NCI-H345 treated with DMSO at 0.1 percent for 48 hours (cell line): ENCODE measurements around the gene FRAT2.

Experiments
- DNase-seq: peaks from one replicate; lab custom pipeline; 2025; ENCODE audit not compliant: unreplicated experiment; lab: John Stamatoyannopoulos, UW

Gene FRAT2

DNA sequence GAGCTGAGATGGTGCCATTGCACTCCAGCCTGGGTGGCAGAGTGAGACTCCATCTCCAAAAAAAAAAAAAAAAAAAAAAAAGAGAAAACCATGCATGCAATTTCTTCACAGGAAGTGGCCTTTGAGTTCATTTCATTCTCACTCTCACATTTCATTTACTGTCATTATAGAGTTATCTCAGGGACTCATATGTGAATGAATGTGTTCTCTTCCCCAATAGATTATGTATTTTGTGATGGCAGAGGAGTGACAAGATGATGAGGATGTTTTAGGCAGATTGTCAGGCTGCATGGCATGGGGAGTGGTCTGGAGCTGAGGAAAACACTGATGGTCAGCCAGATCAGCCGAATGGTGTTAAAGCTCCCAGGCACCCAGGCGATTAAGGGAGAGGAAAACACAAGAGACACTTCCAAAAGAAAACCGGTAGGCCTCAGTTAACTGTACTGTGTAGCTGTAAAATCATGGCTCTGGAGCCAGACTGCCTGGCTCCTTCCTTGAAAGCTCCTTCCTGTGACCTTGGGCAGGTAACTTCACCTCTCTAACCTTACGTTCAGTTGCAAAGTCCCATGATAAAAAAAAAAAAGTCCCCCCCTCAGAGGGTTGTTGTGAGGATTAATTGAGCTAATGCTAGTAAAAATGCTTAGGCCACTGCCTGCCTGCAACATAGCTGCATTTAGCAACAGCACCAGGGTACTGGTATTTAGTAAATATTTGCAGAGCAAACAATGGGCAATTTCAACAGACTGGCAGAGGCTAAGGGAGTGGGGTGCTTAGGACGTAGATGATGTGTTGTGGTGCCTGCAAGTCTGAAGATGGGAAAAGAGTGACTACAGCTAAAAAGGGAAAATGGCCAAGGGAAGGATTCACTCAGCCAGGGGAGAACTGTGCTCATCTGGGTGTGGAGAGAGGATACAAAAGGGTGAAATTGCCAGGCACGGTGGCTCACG, 6.9 kb downstream of the FRAT2 start:
- DNase-seq: no peak

DNA sequence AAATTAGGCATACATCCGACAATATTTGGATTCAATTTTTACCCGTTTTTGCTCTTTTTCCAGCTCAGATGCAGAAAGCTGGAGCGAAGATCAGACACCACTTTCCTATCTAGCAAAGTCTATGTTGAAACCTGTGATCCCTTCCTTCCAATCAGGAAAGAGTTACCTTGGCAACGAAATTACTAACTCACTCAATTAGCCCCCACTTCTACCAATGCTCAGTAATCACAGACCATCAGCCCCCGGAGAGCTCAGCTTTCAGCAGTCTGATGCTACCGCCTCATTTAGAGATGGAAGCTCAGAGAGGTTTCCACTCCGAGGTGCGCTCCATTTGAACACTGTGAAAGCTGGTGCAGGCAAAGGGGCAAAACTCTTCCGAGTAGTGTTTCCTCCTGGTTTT, 8.8 kb downstream of the FRAT2 start:
- no peak for DNase-seq

DNA sequence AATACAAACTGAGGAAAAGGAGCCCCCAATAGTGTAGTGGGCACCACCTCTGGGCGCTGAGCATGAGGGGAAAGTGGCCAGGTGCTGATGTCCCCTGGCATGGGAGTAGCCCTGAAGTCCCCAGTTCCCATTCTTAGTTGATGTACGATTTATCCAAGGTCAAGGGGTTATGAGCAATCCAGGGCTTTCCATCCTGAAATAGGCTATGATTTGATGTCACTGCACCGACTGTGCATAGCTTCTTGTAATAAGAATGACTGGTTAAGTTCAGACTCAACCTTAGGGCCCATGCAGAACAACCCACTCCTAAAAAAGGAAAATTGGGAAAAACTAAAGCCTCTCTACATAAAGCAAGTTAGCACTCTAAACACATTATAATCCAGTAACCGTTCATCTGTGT, 11.0 kb downstream of the FRAT2 start:
- no peak for DNase-seq

DNA sequence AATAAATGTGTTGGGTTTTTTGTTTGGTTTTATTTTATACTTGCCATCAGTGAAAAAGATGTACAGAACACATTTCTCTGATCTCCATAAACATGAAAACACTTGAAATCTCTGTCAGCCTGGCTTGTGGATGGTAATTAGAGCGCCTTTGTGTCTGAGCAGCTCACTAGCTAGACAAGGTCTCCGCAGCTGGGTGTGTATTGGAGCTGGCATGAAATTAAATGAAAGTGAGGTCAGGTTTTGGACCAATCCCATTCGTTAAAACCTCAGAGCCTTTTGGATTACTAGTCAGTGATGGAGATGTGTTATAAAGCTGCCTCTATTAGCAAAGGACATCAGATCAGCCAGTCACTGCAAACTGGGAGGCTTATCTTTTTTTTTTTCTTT, 12.7 kb downstream of the FRAT2 start:
- no peak for DNase-seq

DNA sequence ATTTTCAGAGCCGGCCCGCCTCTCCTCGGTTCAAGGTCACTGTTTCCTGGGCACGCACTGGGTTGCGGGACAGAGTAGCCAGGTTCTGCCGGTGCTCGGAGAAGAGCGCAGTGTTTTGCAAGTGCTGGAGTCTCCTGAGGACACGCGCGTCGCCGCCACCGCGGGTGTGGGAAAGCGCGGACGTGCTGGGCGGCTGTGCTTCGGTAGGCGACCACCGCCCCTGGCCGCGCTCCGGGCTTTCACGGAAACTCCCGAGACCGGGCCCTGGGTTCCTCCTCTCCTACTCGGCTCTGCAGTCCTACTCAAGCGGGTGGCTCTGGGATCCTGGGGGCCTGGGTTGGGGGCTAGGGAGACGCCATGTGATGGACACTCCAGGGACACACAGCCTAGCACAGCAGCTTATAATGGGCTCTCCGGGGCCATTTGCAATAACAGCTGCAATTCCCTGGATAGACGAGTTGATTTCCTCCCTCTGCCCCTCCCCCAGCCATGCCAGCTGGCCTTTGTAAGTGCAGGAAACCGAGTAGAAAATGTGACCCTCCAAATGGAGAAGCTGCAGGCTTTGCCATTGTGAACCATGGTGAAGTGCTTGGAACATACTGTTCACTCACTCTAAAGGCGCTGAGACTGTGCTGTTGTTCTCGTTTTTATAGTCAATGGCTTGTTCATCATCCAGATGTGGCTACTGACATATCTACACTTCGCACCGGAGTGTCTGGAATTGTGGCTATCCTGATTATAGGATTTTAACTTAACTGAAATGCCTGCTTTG, 13.3 kb downstream of the FRAT2 start:
- DNase-seq: peak; percentile 43

DNA sequence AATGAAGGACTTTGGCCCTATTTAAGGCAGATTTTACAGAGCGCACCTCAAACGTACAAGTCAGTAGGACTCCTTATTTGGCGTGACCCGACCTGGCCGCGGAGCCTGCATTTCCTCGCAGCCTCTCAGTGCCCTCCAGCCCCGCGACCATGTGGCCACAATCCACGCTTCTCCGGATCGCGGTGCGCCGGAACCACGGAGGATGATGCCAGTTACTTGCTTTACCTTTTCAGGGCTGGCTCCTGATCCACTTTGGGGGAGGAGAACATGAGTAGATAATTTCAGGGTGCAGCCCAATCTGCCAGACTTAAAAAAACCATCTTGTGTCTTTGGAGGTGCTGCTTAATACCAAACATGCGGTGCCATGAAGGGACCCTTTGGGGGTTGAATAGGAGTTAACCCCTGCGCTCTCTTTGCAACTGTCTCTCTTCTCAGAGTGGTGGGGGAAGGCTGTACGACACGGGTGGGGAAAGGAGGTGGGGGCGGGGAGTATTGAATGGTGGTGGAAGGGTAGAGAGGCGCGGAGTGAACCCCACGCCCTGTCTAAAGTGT, 14.0 kb downstream of the FRAT2 start:
- DNase-seq: no peak

DNA sequence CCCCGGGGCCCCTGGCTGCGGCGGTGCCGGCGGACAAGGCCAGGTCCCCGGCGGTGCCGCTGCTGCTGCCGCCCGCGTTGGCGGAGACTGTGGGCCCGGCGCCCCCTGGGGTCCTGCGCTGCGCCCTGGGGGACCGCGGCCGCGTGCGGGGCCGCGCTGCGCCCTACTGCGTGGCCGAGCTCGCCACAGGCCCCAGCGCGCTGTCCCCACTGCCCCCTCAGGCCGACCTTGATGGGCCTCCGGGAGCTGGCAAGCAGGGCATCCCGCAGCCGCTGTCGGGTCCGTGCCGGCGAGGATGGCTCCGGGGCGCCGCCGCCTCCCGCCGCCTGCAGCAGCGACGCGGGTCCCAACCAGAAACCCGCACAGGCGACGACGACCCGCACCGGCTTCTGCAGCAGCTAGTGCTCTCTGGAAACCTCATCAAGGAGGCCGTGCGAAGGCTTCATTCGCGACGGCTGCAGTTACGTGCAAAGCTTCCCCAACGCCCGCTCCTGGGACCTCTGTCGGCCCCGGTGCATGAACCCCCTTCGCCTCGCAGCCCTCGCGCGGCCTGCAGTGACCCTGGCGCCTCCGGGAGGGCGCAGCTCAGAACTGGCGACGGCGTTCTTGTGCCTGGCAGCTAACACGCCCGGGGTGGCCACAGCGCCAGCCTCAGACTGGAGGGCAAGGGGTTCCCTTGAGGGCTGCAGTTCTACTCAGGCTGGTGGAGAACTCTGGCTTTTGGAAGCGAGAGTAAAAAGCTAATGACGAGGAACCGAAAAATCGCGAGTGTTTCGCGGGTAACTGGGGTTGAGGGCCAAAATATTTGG, 14.7 kb downstream of the FRAT2 start:
- no peak for DNase-seq

DNA sequence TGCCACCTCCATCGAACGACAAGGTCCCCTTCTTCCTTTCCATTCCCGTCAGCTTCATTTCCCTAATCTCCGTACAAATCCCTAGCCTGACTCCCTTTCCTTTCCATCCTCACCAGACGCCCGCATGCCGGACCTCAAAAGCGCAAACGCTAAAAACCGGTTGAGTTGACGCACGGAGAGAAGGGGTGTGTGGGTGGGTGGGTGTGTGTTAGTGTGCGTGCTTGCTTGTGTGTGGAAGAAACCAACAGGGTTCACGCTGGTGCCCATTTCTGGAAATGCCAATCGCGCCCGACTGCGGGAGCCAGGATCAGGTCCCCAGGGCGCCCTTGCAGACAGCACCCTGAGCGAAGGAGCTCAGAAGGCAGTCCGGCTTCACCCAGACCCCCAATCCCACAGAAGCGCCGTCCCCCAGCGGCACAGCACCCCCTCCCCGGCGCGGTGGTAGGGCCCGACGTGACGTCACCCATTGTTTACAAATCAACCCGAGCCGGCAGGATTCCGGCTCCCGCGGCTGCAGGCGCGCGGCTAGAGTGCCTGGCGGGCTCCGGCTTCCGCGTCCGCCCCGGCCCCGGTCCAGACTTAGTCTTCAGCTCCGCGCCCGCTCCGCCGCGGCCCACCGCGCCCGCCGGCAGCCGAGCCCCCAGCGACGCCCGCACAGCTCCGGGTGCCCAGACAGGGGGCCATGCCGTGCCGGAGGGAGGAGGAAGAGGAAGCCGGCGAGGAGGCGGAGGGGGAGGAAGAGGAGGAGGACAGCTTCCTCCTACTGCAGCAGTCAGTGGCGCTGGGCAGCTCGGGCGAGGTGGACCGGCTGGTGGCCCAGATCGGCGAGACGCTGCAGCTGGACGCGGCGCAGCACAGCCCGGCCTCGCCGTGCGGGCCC, 15.5 kb downstream of the FRAT2 start, which contains the start of gene FRAT1:
Gene FRAT1 (plus strand): TSS at position 500 of the 880 bp plus-strand sequence. CDS start 183 bp downstream, at position 683.
- DNase-seq: peak; percentile 51

DNA sequence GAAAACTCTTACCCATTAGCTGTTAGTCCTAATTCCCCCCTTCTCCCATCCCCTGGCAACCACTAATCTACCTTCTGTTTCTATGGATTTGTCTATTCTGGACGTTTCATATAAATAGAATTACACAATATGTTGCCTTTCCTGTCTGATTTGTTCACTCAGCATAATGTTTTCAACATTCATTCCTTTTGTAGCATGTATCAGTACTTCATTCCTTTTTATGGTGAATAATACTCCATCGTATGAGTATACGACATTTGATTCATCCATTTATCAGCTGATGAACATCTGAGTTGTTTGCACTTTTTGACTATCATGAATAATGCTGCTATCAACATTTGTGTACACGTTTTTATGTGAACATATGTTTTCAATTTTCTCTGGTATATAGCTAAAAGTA, 19.9 kb downstream of the FRAT2 start:
- DNase-seq: no peak

DNA sequence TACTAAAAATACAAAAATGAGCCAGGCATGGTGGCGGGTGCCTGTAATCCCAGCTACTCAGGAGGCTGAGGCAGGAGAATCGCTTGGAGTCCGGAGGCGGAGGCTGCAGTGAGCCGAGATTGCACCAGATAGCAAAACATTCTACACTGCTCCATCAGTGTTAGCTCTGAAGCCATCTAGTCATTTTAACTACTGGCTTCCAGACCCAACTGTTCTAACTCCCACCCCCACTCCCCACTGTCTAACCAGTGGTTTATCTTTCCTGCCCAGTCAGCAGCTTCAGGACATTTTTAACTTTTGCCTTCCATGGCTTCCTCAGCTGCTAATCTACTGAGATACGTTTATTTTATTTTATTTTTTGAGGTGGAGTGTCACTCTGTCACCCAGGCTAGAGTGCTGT, 21.6 kb downstream of the FRAT2 start:
- DNase-seq: no peak

DNA sequence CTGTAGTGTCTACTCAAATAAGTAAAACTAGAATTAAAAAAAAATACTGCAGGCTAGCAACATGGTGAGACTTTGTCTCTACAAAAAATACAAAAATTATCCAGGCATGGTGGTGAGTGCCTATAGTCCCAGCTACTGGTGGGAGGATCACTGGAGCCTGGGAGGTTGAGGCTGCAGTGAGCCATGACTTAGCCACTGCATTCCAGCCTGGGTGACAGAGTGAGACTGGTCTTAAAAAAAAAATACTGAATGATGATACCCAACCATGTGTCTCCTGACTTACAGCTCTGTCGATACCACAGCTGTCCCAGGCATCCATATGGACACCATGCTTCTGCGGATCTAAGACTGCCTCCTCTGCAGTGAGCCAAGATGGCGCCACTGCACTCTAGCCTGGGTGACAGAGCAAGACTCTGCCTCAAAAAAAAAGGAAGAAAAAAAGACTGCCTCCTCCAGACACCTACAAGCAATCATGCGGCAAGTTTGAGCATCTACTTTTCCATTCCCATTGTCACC, 23.4 kb downstream of the FRAT2 start:
- DNase-seq: no peak

DNA sequence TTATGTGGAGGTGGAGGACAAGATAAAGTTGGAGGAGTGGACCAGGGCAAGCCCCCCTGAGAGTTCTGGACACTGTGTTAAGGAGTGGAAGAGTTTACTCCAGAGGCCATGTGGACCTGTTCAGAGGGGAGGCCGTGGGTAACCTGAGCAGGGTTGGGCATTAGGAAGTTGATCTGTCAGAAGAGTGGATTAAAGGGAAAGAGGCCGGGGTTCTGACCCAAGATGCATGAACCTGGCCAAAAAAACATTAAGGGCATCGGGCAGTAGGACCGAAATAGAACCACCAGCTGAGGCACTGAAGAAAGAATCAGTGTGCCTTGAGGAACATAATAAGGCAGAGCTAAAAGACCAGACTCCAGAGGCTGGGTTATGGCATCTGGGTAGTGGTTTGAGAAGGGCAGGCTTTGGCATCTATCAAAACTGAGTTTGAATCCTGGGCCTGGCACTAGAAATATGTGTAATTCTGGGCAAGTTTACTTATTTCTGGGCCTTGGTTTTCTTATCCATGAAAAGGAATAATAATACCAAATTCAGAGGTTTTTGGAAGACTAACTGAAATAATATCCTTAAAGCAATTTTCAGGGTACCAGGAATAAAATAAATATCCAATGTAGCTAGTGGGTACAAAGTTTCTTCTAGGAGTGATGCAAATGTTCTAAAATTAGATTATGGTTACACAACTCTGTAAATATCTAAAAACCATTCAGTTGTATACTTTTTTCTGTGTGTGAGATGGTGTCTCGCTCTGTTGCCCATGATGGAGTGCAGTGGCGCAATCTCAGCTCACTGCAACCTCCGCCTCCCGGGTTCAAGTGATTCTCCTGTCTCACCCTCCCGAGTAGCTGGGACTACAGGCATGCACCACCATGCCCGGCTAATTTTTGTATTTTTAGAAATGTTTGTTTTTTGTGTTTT, 26.4 kb downstream of the FRAT2 start:
- DNase-seq: no peak

DNA sequence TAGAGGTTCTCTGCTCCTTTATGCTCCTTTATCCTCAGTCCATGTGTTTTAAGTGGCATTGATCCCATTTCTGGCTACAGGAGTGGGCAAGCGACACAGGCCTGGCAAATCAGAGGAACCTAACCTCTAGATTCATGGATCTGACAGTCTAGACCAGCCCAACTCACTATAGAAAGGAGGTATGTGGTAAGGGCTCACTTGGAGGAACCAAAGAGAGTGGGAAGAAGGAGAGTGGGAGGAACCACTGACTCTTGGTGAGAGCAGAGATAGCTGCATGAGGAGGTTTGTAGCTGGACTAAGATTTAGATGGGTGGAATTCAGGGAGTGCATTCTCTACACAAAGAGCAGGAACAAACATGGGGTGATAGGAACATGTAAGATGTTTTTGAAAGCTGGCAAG, 27.1 kb downstream of the FRAT2 start:
- DNase-seq: no peak

DNA sequence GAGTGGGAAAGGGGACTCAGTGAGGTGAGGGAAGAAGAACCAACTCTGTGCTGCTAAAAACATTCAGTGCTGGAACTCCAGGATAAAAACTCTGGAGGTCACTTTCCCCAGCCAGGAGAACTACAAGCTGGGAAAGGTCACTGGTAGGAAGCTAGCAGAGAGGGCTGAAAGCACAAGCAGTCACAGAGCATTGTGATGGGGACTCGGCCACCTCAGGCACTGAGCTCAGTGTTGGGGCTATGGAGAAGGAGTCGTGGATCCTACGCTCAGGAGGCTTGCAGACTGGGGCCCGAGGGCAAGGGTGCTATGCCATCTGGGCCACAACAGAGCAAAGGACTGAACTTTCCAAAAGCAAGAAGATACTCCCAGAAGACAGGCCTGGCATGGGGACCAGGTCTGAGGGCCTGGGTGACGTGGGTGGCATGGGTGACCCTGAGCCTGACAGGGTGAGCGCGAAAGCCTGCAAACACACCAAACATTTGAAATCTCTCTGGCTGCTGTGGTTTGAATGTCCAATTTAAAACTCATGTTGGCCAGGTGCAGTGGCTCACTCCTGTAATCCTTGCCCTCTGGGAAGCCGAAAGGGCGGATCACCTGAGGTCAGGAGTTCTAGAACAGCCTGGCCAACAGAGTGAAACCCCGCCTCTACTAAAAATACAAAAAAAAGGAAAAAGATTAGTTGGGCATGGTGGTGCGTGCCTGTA, 32.3 kb downstream of the FRAT2 start:
- DNase-seq: no peak

DNA sequence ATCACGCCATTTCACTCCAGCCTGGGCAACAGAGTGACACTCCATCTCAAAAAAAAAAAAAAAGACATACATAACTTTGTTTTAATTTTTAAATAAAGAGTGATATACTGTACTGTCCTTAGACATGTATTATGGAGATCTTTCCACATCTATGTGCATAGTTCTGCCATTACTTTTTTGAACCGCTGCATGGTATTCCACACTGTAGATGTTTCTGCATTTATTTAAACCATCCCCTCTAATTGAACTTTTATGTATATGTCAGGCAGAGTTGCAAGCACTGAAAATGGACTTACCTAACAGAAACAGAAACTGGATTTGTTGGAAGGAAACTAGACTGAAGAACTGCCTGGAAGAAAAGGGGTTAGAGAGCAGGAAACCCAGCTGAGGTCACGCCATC, 33.5 kb downstream of the FRAT2 start:
- no peak for DNase-seq

DNA sequence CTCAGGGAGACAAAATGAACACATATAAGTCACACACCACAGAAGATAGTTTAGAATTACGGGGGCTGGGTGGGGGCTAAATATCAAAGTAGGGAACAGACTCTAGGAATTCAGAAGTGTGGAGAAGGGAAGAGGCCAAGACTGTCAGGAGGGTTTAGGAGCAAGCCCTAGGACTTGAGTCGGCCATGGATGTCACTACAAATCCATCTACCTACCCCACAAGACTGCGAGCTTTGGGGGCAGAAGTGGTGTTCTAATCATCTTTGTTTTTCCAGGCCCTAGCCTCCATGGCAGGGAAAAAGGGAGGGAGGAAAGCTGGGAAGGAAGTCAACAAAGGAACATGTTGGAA, 36.3 kb downstream of the FRAT2 start:
- no peak for DNase-seq

DNA sequence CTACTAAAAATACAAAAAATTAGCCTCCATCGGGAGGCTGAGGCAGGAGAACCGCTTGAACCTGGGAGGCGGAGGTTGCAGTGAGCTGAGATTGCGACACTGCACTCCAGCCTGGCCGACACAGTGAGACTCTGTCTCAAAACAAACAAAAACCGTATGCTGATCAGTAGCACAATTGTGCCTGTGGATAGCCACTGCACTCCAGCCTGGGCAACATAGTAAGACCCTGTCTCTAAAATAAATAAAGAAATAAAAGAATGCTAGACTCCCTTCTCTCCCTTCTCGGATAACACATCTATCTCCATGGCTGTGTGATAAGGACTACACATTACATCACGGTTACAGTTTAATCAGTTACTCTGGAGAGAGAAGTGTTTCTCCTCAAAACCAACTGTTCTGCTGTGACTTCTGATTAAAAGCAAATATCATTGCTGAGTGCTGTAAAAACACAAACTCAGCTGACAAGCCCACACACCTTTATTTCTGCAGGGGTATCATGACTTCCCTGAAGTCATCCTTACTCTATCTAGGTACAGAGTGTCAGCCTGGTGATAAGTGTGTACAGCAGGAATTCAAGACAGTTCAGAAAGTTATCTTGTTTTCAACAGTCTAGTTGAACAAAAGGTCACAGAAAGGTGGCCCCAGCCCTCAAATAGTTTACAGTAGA, 36.8 kb downstream of the FRAT2 start:
- DNase-seq: no peak

DNA sequence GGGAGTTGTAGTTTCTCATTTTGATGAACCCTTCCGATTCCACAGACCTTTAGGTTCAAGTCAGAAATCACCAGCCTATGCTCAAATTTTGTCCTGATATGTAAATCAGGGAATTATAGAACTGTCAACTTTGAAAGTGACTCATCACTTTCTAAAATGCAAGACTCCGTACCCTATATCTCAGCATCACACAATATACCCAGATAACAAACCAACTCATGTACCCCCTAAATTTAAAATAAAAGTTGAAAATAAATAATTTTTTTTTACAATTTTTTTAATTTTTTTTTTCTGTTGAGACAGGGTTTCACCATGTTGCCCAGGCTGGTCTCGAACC, 41.7 kb downstream of the FRAT2 start:
- no peak for DNase-seq
